Fibroblast of pulmonary artery (primary cell): ENCODE data around the gene TIMM17A.

ENCODE experiments used
- DNase-seq: peaks from one replicate; pipeline ENCODE4 v3.0.0-alpha.2; 2010; ENCODE audit warnings: low read depth
- H3K4me3 ChIP-seq: replicated peaks from 2 replicates; pipeline ENCODE4 v1.5.1; 2011; ENCODE audit warnings: low read depth, mild to moderate bottlenecking, control low read depth, low read length, moderate library complexity
- TF ChIP-seq, protein P1 (sequence below): IDR thresholded peaks from 2 replicates; pipeline ENCODE4 v1.5.1; 2011; ENCODE audit warnings: mild to moderate bottlenecking, control low read depth, low read length, inconsistent platforms; ENCODE audit errors: missing control alignments

Gene TIMM17A

GRCh38 chr1:201928266-201928665 lies 27.0 kb upstream of the TIMM17A start:
- DNase-seq, result no peak
- TF ChIP-seq, protein P1, sequence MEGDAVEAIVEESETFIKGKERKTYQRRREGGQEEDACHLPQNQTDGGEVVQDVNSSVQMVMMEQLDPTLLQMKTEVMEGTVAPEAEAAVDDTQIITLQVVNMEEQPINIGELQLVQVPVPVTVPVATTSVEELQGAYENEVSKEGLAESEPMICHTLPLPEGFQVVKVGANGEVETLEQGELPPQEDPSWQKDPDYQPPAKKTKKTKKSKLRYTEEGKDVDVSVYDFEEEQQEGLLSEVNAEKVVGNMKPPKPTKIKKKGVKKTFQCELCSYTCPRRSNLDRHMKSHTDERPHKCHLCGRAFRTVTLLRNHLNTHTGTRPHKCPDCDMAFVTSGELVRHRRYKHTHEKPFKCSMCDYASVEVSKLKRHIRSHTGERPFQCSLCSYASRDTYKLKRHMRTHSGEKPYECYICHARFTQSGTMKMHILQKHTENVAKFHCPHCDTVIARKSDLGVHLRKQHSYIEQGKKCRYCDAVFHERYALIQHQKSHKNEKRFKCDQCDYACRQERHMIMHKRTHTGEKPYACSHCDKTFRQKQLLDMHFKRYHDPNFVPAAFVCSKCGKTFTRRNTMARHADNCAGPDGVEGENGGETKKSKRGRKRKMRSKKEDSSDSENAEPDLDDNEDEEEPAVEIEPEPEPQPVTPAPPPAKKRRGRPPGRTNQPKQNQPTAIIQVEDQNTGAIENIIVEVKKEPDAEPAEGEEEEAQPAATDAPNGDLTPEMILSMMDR, result no peak
- H3K4me3 ChIP-seq, result no peak overlapping the region

DNA sequence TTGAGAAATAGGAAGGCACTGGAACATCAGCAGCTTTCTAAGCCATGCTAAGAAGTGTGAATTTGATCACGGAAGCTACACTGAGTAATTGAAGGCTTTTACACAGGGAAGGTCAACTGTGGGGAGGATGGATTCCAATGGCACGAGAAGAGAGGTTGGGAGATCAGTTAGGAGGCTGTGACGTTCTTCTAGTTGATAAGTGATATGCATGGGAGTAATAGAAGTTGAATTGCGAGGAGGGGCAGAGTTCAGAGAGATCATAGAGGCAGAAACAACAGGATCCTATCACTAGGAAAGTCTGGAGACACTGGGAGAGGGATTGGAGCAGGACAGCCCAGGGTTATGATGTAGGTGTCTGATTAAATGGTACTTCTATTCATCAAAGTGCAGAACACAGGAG lies 25.2 kb upstream of the TIMM17A start:
- TF ChIP-seq, protein P1, result no peak
- no peak for DNase-seq
- no peak overlapping the region for H3K4me3 ChIP-seq

DNA sequence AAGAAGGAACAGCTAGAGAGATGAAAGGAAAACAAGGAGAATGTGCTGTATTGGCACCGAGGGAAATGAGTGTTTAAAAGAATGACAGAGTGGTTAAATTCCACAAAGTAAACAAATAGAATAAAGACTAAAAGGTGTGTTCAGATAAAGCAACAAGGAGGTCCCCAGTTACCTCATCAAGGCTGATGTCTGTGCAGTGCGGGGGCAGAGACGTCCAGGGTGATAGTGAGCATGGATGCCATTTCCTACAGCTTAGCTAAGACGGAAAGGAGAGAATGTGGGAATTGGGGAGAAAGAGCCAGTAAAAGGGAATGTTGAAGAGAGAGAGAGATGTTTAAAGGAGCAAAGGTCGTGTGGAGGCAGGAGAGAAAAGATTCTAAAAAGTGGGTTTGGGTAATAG lies 24.5 kb upstream of the TIMM17A start:
- no peak overlapping the region for H3K4me3 ChIP-seq
- no peak for DNase-seq
- TF ChIP-seq, protein P1, result no peak

DNA sequence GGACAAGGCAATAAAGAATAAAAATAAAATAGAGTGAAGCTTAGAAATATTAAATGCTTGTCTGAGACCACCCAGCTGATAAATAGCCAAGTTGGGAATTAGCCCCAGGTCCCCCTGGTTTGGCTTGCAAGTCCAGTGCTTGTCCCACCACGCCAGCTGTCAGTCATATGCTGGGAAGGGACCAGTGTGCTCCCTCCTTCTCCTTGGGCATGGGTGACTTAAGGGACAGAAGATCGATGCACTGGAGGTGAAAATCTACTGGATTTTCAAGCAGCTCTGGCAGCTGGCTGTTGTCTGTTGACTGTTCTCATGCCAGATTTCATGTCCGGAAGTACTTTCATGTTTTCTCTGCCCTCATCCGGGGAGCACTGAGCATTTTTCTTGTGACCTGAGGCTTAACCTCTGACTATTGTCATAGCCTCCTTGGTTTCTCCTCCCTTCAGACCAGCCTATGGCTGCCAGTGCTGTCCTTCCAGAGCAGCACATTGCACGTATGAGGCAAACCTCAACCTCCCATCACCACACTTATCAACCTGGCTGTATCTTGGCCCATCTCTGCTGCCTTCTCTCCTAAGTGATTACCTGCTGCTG lies 21.4 kb upstream of the TIMM17A start:
- DNase-seq, result peak; percentile 62
- TF ChIP-seq, protein P1, result no peak
- H3K4me3 ChIP-seq, result no peak overlapping the region

DNA sequence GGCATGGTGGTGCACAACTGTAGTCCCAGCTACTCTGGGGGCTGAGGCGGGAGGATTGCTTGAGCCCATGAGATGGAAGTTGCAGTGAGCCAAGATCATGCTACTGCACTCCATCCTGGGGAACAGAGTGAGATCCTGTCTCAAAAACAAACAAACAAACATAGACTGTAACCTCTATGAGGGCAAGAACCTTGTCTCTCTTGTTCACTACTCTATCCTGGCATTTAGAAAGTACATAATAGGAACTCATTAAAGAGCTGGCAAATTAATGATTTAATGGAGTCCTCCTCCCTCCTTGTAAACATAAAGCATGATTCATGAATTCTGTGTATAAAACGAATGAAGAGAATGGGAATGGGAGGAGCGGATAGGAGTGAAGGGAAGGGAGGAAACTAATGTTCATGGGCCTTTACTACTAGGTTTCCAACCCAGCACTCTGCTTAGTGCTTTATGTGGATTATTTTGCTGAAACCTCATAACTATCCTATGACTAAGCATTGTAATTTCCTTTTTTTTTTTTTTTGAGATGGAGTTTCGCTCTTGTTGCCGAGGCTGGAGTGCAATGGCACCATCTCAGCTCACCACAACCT lies 17.6 kb upstream of the TIMM17A start:
- H3K4me3 ChIP-seq, result no peak overlapping the region
- DNase-seq, result peak; percentile 81
- TF ChIP-seq, protein P1, result no peak

- no peak for DNase-seq
- TF ChIP-seq, protein P1, result no peak
- no peak overlapping the region for H3K4me3 ChIP-seq
These were observed 16.8 kb upstream of the TIMM17A start for GRCh38 chr1:201938440-201939035.

DNA sequence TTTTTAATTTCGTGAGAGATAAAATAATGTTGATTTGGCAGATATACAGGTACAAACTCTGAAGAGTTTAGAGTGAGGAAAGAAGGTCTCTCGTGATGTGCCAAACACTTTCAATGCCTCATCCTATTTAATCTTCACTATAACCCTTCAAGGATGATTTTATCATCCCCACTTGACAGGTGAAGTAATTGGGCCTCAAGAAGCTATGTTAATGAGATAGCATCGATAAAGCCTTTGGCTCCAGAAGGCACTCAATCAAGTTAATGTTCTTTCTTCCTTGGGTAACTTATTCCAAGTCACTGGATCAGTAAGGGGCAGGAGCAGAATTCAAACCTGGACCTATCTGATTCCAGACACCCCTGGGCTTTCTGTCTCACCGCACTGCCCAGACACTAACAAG lies 16.2 kb upstream of the TIMM17A start:
- H3K4me3 ChIP-seq, result no peak overlapping the region
- no peak for DNase-seq
- TF ChIP-seq, protein P1, result no peak
